Activated naive CD8-positive, alpha-beta T cell treated with anti-CD3 and anti-CD28 coated beads for 36 hours (primary cell): ENCODE data around the gene ERVW-1. TPM values are rescaled to one million over a fixed set of nuclear protein-coding genes. Genes with fewer than 3 reads are reported as not detected.
A peak's percentile ranks its signal among the peaks of the same experiment; 100 is the strongest.
"Not testable (repeated sequence)": the region's sequence is repeated elsewhere in the genome, so short reads cannot be mapped to it uniquely, and the experiment has no call there.

Experiments
- DNase-seq: peaks from one replicate; pipeline ENCODE4 v3.0.0; 2021
- H3K27ac Mint-ChIP-seq: one replicate; pipeline ENCODE4 v1.8.0; 2022; ENCODE audit warnings: mild to moderate bottlenecking, moderate library complexity, mixed read lengths
- H3K27me3 Mint-ChIP-seq: one replicate; pipeline ENCODE4 v1.8.0; 2022; ENCODE audit warnings: mild to moderate bottlenecking, mixed read lengths
- H3K36me3 Mint-ChIP-seq: one replicate; pipeline ENCODE4 v1.8.0; 2021; ENCODE audit warnings: mild to moderate bottlenecking, mixed read lengths
- H3K4me1 Mint-ChIP-seq: one replicate; pipeline ENCODE4 v1.8.0; 2021; ENCODE audit warnings: mixed read lengths
- H3K4me3 Mint-ChIP-seq: one replicate; pipeline ENCODE4 v1.8.0; 2022; ENCODE audit warnings: mild to moderate bottlenecking, moderate library complexity, mixed read lengths
- H3K9me3 Mint-ChIP-seq: one replicate; pipeline ENCODE4 v1.8.0; 2022; ENCODE audit warnings: mixed read lengths
- total RNA-seq, 2 experiments: library from RNA; stranded (reverse); gene quantifications; one replicate each; pipeline ENCODE4 v1.2.3, GENCODE V29; 2021

Gene ERVW-1, protein sequence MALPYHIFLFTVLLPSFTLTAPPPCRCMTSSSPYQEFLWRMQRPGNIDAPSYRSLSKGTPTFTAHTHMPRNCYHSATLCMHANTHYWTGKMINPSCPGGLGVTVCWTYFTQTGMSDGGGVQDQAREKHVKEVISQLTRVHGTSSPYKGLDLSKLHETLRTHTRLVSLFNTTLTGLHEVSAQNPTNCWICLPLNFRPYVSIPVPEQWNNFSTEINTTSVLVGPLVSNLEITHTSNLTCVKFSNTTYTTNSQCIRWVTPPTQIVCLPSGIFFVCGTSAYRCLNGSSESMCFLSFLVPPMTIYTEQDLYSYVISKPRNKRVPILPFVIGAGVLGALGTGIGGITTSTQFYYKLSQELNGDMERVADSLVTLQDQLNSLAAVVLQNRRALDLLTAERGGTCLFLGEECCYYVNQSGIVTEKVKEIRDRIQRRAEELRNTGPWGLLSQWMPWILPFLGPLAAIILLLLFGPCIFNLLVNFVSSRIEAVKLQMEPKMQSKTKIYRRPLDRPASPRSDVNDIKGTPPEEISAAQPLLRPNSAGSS
- not detected for total RNA-seq

GRCh38 chr7:92477681-92478080 is at the start of gene ERVW-1:
Gene ERVW-1, minus strand, starts transcription at chr7:92477946. Its CDS starts 7,565 bp downstream, at chr7:92470381.
- H3K27ac Mint-ChIP-seq, H3K27me3 Mint-ChIP-seq, DNase-seq, H3K9me3 Mint-ChIP-seq, H3K4me1 Mint-ChIP-seq, H3K4me3 Mint-ChIP-seq, H3K36me3 Mint-ChIP-seq: not testable (repeated sequence)

- Mint-ChIP-seq H3K36me3 (no peaks in the 10 kb centered on the region), H3K27ac (no peak overlapping the region), H3K4me1 (peaks cover 14% of the 10 kb centered on the region), H3K4me3 (no peak overlapping the region), H3K9me3 (no peaks in the 10 kb centered on the region), H3K27me3 (no peaks in the 10 kb centered on the region)
- DNase-seq = no peak
Observed at GRCh38 chr7:92523110-92523509, 45.4 kb upstream of the ERVW-1 start.

DNA sequence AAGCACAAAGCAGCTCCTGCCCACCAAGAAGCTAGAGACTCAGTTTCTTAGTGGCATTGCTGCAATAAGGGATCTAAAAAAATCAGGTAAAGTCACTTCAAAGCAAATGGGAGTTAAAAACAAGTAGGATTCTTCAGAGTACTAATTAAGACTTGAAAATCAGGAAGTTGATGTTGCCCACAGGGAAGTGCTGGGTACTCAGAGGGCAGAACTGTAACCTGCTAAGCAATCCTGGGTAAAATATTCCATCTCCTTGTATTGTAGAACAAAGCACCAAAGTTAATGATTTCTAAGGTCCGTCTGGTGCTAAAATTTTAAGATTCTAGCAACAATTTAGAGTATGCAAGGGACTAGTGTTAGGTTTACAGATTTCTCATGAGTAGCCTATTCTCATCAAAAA is 42.3 kb upstream of the ERVW-1 start:
- Mint-ChIP-seq H3K27me3 (no peaks in the 10 kb centered on the region), H3K4me1 (peaks cover 11% of the 10 kb centered on the region), H3K27ac (no peak overlapping the region), H3K36me3 (no peaks in the 10 kb centered on the region), H3K4me3 (no peak overlapping the region), H3K9me3 (no peaks in the 10 kb centered on the region)
- no peak for DNase-seq

DNA sequence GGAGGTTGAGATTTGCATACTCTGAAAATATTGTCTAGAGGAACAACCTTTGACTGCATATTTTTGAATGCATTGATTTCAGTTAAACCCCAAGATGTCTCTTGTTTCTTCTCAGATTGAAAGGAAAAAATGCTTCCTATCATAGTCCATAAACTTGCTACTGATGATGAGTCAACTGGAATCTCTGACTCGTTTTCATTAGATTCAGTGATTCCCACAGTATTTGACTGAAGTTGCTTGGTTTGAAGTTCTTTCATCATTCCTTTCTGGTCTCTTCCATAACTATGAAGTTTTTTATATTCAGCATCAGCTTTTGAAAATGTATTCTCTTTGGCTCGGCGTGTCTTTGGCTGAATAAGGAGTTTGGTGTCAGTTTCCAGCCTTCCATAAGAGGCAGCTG is 39.9 kb upstream of the ERVW-1 start:
- peak overlapping the region; percentile 47 for H3K27ac Mint-ChIP-seq
- no peak overlapping the region for H3K4me3 Mint-ChIP-seq
- peaks cover 1% of the 10 kb centered on the region for H3K36me3 Mint-ChIP-seq
- no peak for DNase-seq
- no peaks in the 10 kb centered on the region for H3K9me3 Mint-ChIP-seq
- no peaks in the 10 kb centered on the region for H3K27me3 Mint-ChIP-seq
- H3K4me1 Mint-ChIP-seq = peaks cover 8% of the 10 kb centered on the region

DNA sequence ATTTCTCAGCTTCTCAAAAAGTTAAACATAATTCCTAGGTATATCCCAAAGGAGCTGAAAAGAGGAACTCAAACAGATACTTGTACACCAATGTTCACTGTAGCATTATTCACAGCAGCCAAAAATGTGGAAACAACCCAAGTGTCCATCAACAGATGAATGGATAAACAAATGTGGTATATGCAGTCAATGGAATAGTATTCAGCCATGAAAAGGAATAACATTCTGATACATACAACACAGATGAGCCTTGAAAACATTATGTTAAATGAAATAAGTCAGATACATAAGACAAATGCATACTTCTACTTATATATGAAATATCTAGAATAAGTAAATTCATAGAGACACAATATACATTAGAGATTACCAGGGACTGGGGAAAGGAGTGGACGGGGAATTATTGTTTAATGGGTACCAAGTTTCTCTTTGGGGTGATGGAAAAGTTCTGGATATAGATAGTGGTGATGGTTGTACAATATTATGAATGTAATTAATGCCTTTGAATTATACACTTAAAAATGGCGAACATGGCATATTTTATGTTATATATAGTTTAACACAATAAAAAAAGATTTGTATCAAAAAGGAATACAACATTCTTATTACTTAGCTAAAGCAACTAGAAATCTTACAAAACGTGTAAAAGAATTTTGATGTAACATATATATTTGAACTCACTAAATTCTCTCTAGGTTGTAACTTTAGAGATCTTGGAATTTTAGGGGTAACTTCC is 35.6 kb upstream of the ERVW-1 start:
- Mint-ChIP-seq H3K36me3 (peaks cover 1% of the 10 kb centered on the region), H3K9me3 (no peaks in the 10 kb centered on the region), H3K27ac (no peak overlapping the region), H3K4me1 (peaks cover 8% of the 10 kb centered on the region), H3K4me3 (no peak overlapping the region), H3K27me3 (no peaks in the 10 kb centered on the region)
- DNase-seq = no peak

DNA sequence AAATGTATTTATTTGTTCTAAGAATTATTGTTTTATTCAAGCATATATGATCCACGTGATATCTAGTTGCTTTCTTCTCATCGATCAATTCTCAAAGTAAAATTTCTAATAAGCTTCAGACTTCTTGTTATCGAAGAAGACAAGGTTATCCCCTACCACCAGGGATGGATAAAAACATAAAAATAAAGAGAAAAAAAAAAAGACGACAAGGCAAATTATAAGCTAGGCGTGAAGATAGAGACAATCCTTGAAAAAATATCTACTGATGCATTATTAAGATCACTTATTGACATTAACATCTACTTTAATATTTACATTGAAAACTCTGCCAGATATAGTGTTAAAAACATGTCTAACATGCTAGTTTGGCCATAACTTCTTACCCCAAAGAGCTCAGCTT is 31.2 kb upstream of the ERVW-1 start:
- H3K4me3 Mint-ChIP-seq = no peak overlapping the region
- H3K4me1 Mint-ChIP-seq = peaks cover under 1% of the 10 kb centered on the region
- no peak for DNase-seq
- no peak overlapping the region for H3K27ac Mint-ChIP-seq
- peaks cover 10% of the 10 kb centered on the region for H3K36me3 Mint-ChIP-seq
- no peaks in the 10 kb centered on the region for H3K9me3 Mint-ChIP-seq
- H3K27me3 Mint-ChIP-seq = no peaks in the 10 kb centered on the region

GRCh38 chr7:92506363-92506762 is 28.6 kb upstream of the ERVW-1 start:
- Mint-ChIP-seq H3K27ac (no peak overlapping the region), H3K9me3 (no peaks in the 10 kb centered on the region)

DNA sequence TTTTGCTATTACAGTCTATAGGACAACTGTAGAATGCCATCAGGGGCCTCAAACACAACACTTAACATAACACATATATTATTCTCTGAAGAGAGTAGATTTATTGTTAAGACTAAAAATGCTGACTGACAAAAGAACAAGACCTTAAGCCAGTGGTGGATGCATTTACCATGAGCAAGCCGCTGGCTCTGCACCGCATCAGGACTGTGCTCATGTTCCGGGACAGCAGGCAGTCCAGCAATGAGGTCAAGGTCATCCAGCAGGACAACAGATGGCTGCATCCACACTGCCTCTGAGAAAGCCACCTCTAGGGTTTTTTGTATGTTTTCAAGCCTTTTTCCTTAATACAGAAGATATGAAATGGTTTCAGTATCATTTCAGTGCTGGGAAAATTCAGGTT is 26.8 kb upstream of the ERVW-1 start:
- peaks cover 3% of the 10 kb centered on the region for H3K4me1 Mint-ChIP-seq
- peaks cover 13% of the 10 kb centered on the region for H3K36me3 Mint-ChIP-seq
- H3K9me3 Mint-ChIP-seq = no peaks in the 10 kb centered on the region
- H3K27me3 Mint-ChIP-seq = no peaks in the 10 kb centered on the region
- H3K27ac Mint-ChIP-seq = no peak overlapping the region
- no peak for DNase-seq
- H3K4me3 Mint-ChIP-seq = no peak overlapping the region

More at GRCh38 chr7:92506363-92506762, 28.6 kb upstream of the ERVW-1 start:
- Mint-ChIP-seq H3K4me3 (no peak overlapping the region), H3K36me3 (peaks cover 13% of the 10 kb centered on the region), H3K4me1 (peaks cover 3% of the 10 kb centered on the region), H3K27me3 (no peaks in the 10 kb centered on the region)
- DNase-seq = no peak

DNA sequence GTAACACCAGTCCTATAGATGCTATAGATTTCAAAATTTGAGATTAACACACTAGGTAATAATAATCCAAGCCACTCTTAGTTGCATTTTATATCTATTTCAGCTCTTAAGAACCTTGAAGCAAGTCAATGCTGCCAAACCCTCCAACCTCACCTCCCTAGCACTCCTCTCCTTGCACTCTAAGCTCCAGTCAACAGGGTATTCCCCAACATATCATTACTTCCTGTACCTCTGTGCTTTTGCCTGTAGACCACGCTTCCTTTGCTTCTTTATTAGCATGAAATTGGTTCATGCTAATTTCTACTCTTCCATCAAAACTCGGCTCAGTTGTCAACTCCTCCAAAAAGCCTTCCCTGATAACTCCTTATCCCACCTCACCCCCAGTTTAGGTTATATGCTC is 26.0 kb upstream of the ERVW-1 start:
- Mint-ChIP-seq H3K27ac (no peak overlapping the region), H3K4me1 (peaks cover 3% of the 10 kb centered on the region), H3K36me3 (peaks cover 13% of the 10 kb centered on the region), H3K27me3 (no peaks in the 10 kb centered on the region), H3K9me3 (no peaks in the 10 kb centered on the region), H3K4me3 (no peak overlapping the region)
- DNase-seq = no peak

- H3K36me3 Mint-ChIP-seq = peaks cover 7% of the 10 kb centered on the region
- H3K27ac Mint-ChIP-seq = no peak overlapping the region
- DNase-seq = no peak
Observed at GRCh38 chr7:92498557-92498956, 20.8 kb upstream of the ERVW-1 start.

DNA sequence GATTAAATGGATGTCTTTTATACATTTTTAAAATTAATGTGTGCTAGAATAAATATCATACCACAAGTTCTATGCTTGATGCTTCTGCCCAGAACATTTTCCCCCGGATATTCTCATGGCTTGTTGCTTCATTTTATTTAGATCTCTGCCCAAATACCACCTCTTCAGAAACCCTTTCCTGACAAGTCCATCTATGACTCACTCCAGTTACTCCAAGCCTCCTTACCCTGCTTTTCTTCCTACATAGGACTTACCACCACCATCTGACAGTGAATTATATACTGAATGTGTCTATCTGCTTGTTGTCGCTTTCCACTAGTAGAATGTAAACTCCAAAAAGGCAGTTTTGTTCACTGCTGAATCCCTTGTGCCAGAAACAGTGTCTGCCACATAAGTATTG is 19.1 kb upstream of the ERVW-1 start:
- Mint-ChIP-seq H3K4me3 (no peak overlapping the region), H3K27me3 (no peaks in the 10 kb centered on the region), H3K9me3 (no peaks in the 10 kb centered on the region), H3K36me3 (peaks cover 5% of the 10 kb centered on the region), H3K27ac (no peak overlapping the region), H3K4me1 (no peaks in the 10 kb centered on the region)
- no peak for DNase-seq

More at GRCh38 chr7:92498557-92498956, 20.8 kb upstream of the ERVW-1 start:
- Mint-ChIP-seq H3K27me3 (no peaks in the 10 kb centered on the region), H3K9me3 (no peaks in the 10 kb centered on the region), H3K4me3 (no peak overlapping the region), H3K4me1 (no peaks in the 10 kb centered on the region)

DNA sequence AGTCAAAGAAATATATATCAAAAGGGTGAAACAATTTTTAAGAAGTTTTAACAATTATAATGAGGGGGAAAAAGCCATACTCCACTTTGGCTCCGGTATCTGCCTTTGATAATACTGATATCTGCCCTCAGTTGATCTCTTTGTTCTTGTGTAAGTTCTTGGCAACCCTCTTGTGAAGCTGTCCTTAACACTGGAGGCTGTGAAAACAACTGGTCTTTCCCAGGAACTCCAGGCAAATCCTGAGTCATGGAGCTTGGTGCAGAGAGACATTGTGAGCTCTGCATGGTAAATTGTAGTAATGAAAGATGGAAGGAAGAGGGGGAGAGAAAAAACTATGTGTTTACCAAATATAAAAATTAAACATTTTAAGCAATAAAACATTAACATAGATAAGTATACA is 11.9 kb upstream of the ERVW-1 start:
- H3K36me3 Mint-ChIP-seq = peaks cover 4% of the 10 kb centered on the region
- no peaks in the 10 kb centered on the region for H3K27me3 Mint-ChIP-seq
- no peaks in the 10 kb centered on the region for H3K9me3 Mint-ChIP-seq
- DNase-seq = no peak
- no peak overlapping the region for H3K4me3 Mint-ChIP-seq
- H3K27ac Mint-ChIP-seq = no peak overlapping the region
- H3K4me1 Mint-ChIP-seq = no peaks in the 10 kb centered on the region

DNA sequence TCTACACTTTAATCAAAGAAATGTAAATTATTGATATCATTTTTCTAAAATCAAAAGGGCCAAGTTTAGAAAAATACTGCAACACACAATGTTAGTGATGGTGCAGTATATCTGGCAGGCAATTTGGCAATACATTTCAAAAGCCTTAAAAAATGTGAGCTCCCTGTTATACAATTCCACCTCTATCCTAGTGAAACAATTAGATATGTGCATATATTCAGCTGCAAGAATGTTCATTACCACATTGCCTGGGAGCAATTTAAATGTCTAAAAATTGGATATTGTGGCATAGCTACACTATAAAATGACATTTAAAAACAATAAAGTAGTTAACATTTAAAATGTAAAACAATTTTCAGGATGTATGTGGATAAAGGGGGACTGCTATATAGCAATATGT is 10.1 kb upstream of the ERVW-1 start:
- Mint-ChIP-seq H3K9me3 (no peaks in the 10 kb centered on the region), H3K27ac (no peak overlapping the region), H3K4me3 (no peak overlapping the region), H3K36me3 (peaks cover 4% of the 10 kb centered on the region), H3K4me1 (no peaks in the 10 kb centered on the region), H3K27me3 (no peaks in the 10 kb centered on the region)
- no peak for DNase-seq

DNA sequence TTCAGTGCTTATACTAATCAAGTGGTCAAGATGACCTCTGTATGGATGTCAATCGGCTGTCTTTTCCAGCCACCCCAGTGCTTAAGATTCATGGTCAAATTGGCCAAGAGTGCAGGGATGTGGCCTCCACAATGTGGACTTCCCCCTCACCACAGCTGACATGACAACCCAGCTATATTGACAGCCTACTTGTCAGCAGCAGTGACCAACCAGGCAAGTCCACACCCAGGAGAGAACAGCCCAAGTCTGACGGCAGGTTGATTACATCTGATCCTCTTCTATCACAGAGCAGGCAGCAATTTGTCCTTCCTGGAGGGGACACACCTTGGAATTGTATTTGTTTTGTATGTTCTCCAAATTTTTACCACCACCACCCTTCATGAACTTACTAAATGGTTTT is 8.2 kb upstream of the ERVW-1 start:
- peaks cover 4% of the 10 kb centered on the region for H3K36me3 Mint-ChIP-seq
- H3K27me3 Mint-ChIP-seq = no peaks in the 10 kb centered on the region
- no peak overlapping the region for H3K4me3 Mint-ChIP-seq
- H3K4me1 Mint-ChIP-seq = no peaks in the 10 kb centered on the region
- H3K27ac Mint-ChIP-seq = no peak overlapping the region
- H3K9me3 Mint-ChIP-seq = no peaks in the 10 kb centered on the region
- no peak for DNase-seq

DNA sequence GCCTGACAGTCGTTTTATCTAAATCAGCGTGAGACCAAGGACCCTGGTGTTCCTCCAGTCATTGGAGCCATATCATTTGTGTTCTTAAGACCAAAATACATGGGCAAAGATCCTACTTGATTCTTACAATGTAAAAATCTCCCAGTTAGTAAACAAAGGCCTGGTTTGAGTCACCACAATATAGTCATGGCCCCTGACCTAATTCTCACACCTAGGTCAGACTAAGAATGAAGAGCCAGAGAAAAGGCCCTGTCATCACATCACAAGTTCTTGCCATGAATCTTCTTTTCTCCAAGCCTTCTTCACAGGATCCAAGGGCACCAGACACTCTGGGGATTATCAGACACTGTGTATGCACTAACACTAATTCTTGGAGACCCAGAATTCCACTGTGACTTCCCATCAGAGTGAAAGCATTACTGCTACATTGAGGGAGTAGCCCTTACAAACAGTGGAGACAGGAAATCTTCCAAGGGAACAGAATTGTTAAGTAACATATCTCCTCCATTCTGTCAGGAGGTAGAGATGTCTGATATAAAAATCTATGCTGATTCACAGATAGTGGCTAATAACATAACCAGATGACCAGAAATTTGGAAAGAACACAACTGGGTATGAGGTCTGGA is 7.6 kb upstream of the ERVW-1 start:
- Mint-ChIP-seq H3K27me3 (no peaks in the 10 kb centered on the region), H3K36me3 (peaks cover 4% of the 10 kb centered on the region), H3K9me3 (no peaks in the 10 kb centered on the region), H3K4me1 (no peaks in the 10 kb centered on the region), H3K4me3 (no peak overlapping the region), H3K27ac (no peak overlapping the region)
- no peak for DNase-seq
